C4-2B (cell line): ENCODE data around the gene NEDD4L.

ENCODE experiments used
- ZFX ChIP-seq: fragments of 450-650 bp; IDR thresholded peaks from 2 replicates; pipeline ENCODE4 v1.6.1; 2017
- TF ChIP-seq, protein P1 (sequence below): fragments of 450-650 bp; conservative IDR thresholded peaks from 2 replicates; pipeline ENCODE4 v1.5.1; 2017; ENCODE audit warnings: mild to moderate bottlenecking

DNA sequence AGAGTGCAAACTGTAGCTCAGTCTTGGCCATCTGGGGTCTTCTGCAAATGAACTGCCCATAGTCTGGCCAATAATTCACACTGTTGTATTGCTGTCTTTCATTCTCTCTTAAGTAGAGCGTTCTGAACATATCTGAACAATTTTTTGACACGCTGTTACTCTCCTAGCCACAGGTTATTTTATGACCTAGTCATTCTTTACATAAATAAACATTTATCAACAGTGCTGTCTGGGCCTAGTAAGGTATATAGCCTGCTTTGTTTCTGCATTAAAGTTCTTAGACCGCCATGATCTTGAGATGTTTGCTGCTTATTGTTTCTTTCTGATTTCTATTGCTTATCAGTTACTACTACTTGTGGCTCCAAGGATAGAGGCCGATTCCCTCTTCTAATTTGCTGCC is 226.4 kb downstream of the NEDD4L start:
- TF ChIP-seq, protein P1, sequence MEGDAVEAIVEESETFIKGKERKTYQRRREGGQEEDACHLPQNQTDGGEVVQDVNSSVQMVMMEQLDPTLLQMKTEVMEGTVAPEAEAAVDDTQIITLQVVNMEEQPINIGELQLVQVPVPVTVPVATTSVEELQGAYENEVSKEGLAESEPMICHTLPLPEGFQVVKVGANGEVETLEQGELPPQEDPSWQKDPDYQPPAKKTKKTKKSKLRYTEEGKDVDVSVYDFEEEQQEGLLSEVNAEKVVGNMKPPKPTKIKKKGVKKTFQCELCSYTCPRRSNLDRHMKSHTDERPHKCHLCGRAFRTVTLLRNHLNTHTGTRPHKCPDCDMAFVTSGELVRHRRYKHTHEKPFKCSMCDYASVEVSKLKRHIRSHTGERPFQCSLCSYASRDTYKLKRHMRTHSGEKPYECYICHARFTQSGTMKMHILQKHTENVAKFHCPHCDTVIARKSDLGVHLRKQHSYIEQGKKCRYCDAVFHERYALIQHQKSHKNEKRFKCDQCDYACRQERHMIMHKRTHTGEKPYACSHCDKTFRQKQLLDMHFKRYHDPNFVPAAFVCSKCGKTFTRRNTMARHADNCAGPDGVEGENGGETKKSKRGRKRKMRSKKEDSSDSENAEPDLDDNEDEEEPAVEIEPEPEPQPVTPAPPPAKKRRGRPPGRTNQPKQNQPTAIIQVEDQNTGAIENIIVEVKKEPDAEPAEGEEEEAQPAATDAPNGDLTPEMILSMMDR, result no peak
- TF ChIP-seq ZFX, result no peak
